Lower leg skin (tissue), 3 donors: ENCODE data around the gene MAU2.

Experiments used
- CTCF ChIP-seq, 3 donors: fragments of 450-650 bp; IDR thresholded peaks; one replicate each; pipeline ENCODE4 v1.5.1; 2016; ENCODE audit warnings: antibody characterized with exemption in 3 of 3, mild to moderate bottlenecking in 3 of 3, moderate library complexity in 2 of 3
- POLR2A ChIP-seq, 2 donors: fragments of 450-650 bp; IDR thresholded peaks; one replicate each; pipeline ENCODE4 v1.6.1; 2016 to 2017; ENCODE audit warnings: antibody characterized with exemption in 2 of 2, mild to moderate bottlenecking in 1 of 2, moderate library complexity in 1 of 2

GRCh38 chr19:19308373-19308772, 12.3 kb upstream of the MAU2 start:
- TF ChIP-seq CTCF (IDR thresholded peaks at IDR 0.05) = no peak
- no peak for TF ChIP-seq POLR2A (IDR thresholded peaks at IDR 0.05)
